ENCODE measurements around the gene INSRR. TPM values are rescaled to one million over a fixed set of nuclear protein-coding genes. Genes with fewer than 3 reads are reported as not detected.

The INSRR gene
- total RNA-seq, 1 experiment from 2014 or later, result not detected

- no peak overlapping the region for H3K9ac ChIP-seq (ENCODE audit: low read length)
- CTCF ChIA-PET, result interaction anchor here (0.6 kb wide), 1 partner anchor 86 kb away, joined by 3 read pairs; no protein-coding TSS in a partner anchor
- no peak overlapping the region for H3K27ac ChIP-seq (ENCODE audit: low read length)
- no peak for TF ChIP-seq EZH2phosphoT487 (IDR thresholded peaks at IDR 0.05; ENCODE audit: borderline replicate concordance, low read length)
- TF ChIP-seq CTCF (conservative IDR thresholded peaks at IDR 0.05; ENCODE audit: low read depth, low read length), result no peak
- no peak for TF ChIP-seq EZH2 (IDR thresholded peaks at IDR 0.05; ENCODE audit: low read length, unreplicated experiment)
- H3K4me3 ChIP-seq (ENCODE audit: low read length), result no peak overlapping the region
- no peak overlapping the region for H2AFZ ChIP-seq (ENCODE audit: low read length)
- BruUV-seq (replicated peaks), result no TSS peak
- H3K4me2 ChIP-seq (ENCODE audit: low read length), result no peak overlapping the region
- no peaks in the 10 kb centered on the region for H3F3A ChIP-seq (ENCODE audit: low read length, unreplicated experiment)
- intact Hi-C loops (cut with micrococcal nuclease), result no loop called here
- H3K4me1 ChIP-seq (ENCODE audit: insufficient read depth, low read length), result no peaks in the 10 kb centered on the region
- H3K9me2 ChIP-seq (replicated peaks; ENCODE audit: low read length), result no peaks in the 10 kb centered on the region
- DNase-seq (no peak), ATAC-seq (no peak)
- H3K36me3 ChIP-seq (ENCODE audit: low read depth, low read length), result no peaks in the 10 kb centered on the region
- no peaks in the 10 kb centered on the region for H3K9me3 ChIP-seq (ENCODE audit: low read length)
- no peaks in the 10 kb centered on the region for H4K20me1 ChIP-seq (ENCODE audit: low read length)
- H3K79me2 ChIP-seq (ENCODE audit: low read length), result no peaks in the 10 kb centered on the region
- POLR2A ChIA-PET (ENCODE audit: unreplicated experiment), result no interaction called here
- no peaks in the 10 kb centered on the region for H3K27me3 ChIP-seq (ENCODE audit: low read length)
Measured at GRCh38 chr1:156834322-156834721, 24.6 kb downstream of the INSRR start.

GRCh38 chr1:156833603-156834002, 25.3 kb downstream of the INSRR start:
- H3K9me3 ChIP-seq (ENCODE audit: low read length), result no peaks in the 10 kb centered on the region
- H3K9me2 ChIP-seq (replicated peaks; ENCODE audit: low read length), result no peaks in the 10 kb centered on the region
- DNase-seq (no peak), ATAC-seq (no peak)
- intact Hi-C loops (cut with micrococcal nuclease), result no loop called here
- no peak overlapping the region for H3K4me3 ChIP-seq (ENCODE audit: low read length)
- POLR2A ChIA-PET (ENCODE audit: unreplicated experiment), result no interaction called here
- no peaks in the 10 kb centered on the region for H3K36me3 ChIP-seq (ENCODE audit: low read depth, low read length)
- TF ChIP-seq CTCF (conservative IDR thresholded peaks at IDR 0.05; ENCODE audit: low read depth, low read length) (no peak), EZH2phosphoT487 (IDR thresholded peaks at IDR 0.05; ENCODE audit: borderline replicate concordance, low read length) (no peak), EZH2 (IDR thresholded peaks at IDR 0.05; ENCODE audit: low read length, unreplicated experiment) (no peak)
- BruUV-seq (replicated peaks), result no TSS peak
- H3K27ac ChIP-seq (ENCODE audit: low read length), result no peak overlapping the region
- H3K27me3 ChIP-seq (ENCODE audit: low read length), result no peaks in the 10 kb centered on the region
- no peak overlapping the region for H3K4me2 ChIP-seq (ENCODE audit: low read length)
- no peak overlapping the region for H2AFZ ChIP-seq (ENCODE audit: low read length)
- peaks cover 6% of the 10 kb centered on the region for H3K4me1 ChIP-seq (ENCODE audit: insufficient read depth, low read length)
- no peaks in the 10 kb centered on the region for H3K79me2 ChIP-seq (ENCODE audit: low read length)
- H3F3A ChIP-seq (ENCODE audit: low read length, unreplicated experiment), result no peaks in the 10 kb centered on the region
- H4K20me1 ChIP-seq (ENCODE audit: low read length), result no peaks in the 10 kb centered on the region
- CTCF ChIA-PET, result interaction anchor here (0.6 kb wide), 1 partner anchor 94 kb away, joined by 5 read pairs; no protein-coding TSS in a partner anchor
- no peak overlapping the region for H3K9ac ChIP-seq (ENCODE audit: low read length)

GRCh38 chr1:156832434-156832833, 26.5 kb downstream of the INSRR start:
- Histone ChIP-seq H3K9me2 (replicated peaks; ENCODE audit: low read length) (no peaks in the 10 kb centered on the region), H3K4me2 (ENCODE audit: low read length) (no peak overlapping the region), H3K4me3 (ENCODE audit: low read length) (no peak overlapping the region), H3K27ac (ENCODE audit: low read length) (no peak overlapping the region), H3K9ac (ENCODE audit: low read length) (no peak overlapping the region), H3K36me3 (ENCODE audit: low read depth, low read length) (no peaks in the 10 kb centered on the region), H3K27me3 (ENCODE audit: low read length) (no peaks in the 10 kb centered on the region), H3K9me3 (ENCODE audit: low read length) (no peaks in the 10 kb centered on the region), H3K4me1 (ENCODE audit: insufficient read depth, low read length) (peaks cover 9% of the 10 kb centered on the region), H4K20me1 (ENCODE audit: low read length) (no peaks in the 10 kb centered on the region), H3F3A (ENCODE audit: low read length, unreplicated experiment) (no peaks in the 10 kb centered on the region), H3K79me2 (ENCODE audit: low read length) (no peaks in the 10 kb centered on the region), H2AFZ (ENCODE audit: low read length) (no peak overlapping the region)
- TF ChIP-seq EZH2 (IDR thresholded peaks at IDR 0.05; ENCODE audit: low read length, unreplicated experiment), result no peak
- TF ChIP-seq EZH2phosphoT487 (IDR thresholded peaks at IDR 0.05; ENCODE audit: borderline replicate concordance, low read length), result no peak
- TF ChIP-seq CTCF (conservative IDR thresholded peaks at IDR 0.05; ENCODE audit: low read depth, low read length), result 0 out of 2 replicates have a peak, but pooled peaks have one; percentile 8
- BruUV-seq (replicated peaks), result no TSS peak
- intact Hi-C loops (cut with micrococcal nuclease), result no loop called here
- ChIA-PET CTCF (no interaction called here), POLR2A (ENCODE audit: unreplicated experiment) (no interaction called here)
- no peak for DNase-seq
- peak; percentile 40 for ATAC-seq

All from PC-3 (cell line).